HG03571 (cell line): Measurements from ENCODE around the gene MATN1.
A peak's percentile ranks its signal among the peaks of the same experiment; 100 is the strongest.

Experiments used
- ATAC-seq: cut with Tn5 transposase; IDR thresholded peaks from one replicate; pipeline ENCODE4 v1.9.1; 2021; ENCODE audit not compliant: unreplicated experiment

The MATN1 gene

DNA sequence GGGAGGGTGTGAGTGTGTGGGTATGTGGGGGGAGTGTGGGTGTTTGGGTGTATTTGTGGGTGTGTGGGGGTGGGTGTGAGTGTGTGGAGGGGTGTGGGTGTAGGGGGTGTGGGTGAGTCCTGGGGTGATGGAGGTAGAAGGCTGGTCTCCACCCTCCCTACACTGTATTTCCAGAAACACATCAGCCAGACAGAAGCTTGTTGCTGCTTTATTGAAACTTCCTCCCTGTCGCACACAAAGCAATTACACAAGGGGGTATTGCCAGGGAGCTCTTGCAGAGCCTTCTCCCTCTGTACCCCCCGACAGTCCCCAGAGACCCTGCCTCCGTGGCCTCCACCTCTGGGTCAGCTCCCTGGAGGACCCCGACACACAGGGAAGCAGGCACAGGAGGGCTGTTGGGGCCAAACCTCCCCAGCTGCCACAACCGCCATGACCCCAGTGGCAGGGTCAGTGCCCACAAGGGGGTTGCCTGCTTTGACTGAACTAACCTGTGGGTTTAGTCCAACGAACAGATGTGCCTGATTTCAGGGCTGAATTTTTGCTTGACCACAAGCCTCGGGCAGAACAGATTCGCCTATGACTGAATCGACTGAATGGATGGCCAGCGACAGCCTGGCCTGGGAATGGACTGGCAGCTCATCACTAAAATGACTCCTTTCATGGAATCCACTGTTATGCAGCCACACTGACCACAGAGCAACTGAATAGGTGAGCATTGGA, 9.1 kb upstream of the MATN1 start:
- ATAC-seq, result no peak

DNA sequence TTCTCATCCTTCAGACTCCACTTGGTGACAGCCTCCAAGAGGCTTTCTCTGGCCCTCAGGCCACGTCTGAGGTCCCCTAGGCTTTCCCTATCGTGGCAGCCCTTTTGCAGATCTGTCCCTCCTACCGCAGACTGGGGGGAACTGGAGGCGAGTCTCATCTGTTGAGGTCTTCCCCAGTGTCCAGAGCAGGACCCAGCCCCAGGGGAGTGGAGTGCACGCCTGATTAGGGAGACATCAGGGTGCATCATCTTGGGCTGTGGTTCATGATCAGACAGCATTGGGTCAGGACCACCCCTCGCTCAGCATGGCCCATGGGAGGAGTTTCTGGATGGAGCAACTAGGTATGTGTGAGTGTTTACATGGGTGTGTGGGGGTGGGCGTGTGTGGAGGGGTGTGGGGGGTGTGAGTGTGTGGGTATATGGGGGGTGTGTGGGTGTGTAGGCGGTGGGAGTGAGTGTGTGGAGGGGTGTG, 8.5 kb upstream of the MATN1 start:
- ATAC-seq, result no peak

DNA sequence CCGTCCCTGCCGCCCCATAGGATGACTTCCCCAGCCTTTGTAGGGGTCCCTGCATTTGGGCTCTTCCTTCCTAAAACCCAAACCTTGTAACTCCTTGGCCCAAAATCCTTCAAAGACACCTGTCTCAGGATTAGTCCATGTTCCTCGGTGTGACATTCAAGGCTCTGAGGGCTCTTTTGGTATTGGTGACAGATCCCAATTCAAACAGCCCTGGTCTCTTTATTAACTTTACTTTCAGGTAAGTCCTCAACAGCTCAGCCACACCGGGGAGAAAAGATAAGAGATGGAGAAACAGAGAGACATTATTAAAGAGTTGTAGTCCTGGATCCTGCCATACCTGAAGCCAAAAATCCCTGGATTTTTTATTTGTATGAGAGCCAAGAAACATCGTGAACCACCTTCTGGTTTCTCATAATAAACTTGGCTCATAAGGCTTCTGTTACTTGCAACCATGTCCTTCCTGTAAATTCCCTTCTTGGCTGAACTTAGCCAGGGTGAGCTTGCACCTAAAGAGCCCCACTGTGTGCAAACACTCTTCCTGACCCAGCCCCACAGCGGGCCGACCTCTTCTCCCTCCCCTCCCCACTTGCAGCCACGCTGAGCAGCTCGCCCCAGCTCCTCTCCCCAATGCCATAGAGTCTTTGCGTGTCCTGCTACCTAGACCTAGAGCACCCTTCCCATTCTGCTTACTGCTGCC, 7.9 kb upstream of the MATN1 start:
- ATAC-seq, result no peak

DNA sequence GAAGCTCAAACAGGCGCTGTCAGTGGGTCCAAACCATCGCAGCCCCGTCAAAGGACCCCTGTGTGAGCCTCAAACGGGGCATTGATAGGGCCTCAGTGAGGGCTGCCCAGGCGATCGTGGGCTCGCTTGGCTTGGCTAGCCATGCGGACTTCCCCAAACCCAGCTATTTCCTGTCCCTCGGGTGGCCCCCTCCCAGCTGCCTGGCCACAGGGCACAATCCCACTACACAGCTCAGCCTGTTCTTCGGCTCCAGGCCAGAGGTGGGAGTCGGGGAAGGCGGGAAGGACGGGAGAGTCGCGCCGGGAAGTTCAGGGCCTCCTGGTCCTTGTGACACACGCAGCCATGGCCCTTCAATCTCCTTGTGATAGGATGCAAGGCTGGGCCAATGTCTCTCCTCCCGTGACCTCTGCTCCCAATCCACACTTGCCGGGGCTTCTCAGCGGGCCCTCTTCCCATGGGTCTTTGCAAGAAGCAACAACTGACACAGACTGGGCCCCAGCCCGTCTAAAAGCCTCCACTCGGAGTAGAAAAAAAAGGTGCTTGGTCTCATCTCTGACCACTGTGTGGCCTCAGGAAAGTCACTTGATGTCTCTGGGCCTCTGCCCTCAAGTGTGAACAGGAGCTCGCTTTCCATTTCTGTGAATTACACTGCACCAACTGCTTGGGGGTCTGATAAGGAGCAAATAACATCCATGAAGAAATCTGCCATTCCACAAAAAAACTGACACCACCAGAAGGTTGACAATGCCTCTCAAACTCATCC, 7.1 kb upstream of the MATN1 start:
- peak; percentile 37 for ATAC-seq

DNA sequence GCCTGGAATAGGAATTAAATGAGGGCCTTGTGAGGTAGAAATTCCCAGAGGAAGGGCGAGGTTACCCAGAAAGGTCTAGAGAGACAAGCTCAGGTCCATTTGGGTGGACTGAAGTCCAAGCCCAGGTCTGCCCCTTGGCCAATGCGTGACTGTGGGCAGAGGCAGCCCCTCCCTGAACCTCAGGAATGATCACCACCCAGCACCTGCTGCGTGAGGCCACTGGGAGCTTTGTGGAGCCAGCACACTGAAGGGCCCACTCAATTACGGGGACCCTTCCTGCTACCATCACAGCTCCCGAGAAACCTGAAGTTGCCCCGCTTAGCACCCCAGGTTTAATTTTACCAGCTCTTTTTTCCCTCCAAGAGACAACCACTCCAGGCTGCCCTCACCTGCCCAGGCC, 6.5 kb upstream of the MATN1 start:
- no peak for ATAC-seq

GRCh38 chr1:30728832-30729638, 5.7 kb upstream of the MATN1 start:
- no peak for ATAC-seq

- no peak for ATAC-seq
These were observed 5.0 kb upstream of the MATN1 start for GRCh38 chr1:30728340-30728739.

- no peak for ATAC-seq
These were observed 4.4 kb upstream of the MATN1 start for GRCh38 chr1:30727824-30728223.

GRCh38 chr1:30726773-30727684, 3.6 kb upstream of the MATN1 start:
- ATAC-seq, result no peak

DNA sequence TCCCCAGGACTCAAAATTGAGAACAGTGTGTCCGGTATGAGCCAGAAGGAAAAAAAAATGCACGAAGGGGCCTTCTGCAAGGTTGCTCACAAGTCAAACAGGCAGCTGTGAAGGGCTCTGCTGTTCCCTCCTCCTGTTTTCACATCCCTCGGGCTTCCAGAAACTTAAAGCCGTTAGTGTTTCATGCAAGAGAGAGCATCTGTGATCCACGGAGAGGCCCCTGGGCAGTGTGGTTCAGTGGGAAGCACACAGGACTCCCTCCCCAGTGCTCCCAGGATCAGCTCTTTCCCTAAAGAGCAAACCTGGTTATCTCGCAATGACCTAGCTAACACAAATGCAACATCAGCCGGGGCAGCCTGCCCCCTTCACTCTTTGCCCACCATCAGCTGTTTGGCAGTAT, 2.9 kb upstream of the MATN1 start:
- ATAC-seq, result no peak

GRCh38 chr1:30725450-30726095, 2.2 kb upstream of the MATN1 start:
- ATAC-seq, result no peak

DNA sequence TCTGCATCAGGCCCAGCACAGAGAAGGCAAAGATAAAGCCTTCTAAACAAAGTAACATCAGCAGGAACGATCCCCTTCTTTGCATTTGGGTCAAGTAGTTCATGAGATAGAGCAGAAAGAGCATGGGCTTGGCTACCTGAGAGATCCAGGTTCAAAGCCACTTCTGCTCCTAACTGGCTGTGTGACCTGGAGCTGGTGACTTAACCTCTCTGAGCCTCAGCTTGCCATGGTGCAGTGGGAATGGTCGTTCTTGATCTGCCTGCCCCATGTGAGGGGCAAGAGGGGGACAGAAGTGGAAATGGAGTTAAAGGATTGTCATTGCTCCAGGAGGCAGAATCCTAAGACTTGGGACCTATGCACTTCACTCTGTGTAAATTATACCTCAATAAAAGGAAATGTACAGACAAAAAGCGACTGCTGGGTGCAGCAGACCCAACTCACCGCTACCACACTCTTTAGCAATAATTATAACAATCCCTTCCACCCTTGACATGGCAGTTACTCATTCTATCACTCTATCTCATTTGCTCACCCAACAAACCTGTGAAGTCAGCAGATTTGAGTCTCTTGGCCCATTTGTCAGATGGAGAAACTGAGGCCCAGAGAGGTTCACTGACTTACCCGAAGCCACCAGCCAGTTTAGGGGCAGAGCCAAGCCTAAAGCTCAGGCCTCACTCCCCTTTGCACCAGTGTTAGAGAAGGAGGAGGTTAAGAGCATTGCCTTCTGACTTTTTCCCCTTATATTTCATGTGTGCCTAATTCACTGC, 1.5 kb upstream of the MATN1 start:
- no peak for ATAC-seq

DNA sequence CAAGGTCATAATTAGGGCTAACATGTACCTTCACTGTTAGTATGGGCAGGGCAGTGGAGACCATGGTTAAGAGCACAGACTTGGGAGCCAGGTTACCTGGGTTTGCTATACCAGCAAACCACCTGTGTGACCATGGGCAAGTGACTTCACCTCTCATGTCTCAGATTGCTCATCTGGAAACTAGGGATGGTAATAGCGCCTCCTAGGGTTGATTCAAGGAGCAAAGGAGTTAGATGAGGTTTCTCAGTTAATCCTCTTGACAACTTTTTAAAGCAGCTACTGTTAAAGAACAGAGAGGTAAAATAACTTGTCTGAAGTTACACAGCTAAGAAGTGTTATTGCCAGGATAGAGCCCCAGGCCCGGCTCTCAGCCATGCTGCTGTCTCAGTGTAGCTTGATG, 790 bp upstream of the MATN1 start:
- ATAC-seq, result no peak

GRCh38 chr1:30721812-30722537, 1.4 kb downstream of the MATN1 start:
- ATAC-seq, result no peak

GRCh38 chr1:30721341-30721793, 2.0 kb downstream of the MATN1 start:
- ATAC-seq, result no peak

DNA sequence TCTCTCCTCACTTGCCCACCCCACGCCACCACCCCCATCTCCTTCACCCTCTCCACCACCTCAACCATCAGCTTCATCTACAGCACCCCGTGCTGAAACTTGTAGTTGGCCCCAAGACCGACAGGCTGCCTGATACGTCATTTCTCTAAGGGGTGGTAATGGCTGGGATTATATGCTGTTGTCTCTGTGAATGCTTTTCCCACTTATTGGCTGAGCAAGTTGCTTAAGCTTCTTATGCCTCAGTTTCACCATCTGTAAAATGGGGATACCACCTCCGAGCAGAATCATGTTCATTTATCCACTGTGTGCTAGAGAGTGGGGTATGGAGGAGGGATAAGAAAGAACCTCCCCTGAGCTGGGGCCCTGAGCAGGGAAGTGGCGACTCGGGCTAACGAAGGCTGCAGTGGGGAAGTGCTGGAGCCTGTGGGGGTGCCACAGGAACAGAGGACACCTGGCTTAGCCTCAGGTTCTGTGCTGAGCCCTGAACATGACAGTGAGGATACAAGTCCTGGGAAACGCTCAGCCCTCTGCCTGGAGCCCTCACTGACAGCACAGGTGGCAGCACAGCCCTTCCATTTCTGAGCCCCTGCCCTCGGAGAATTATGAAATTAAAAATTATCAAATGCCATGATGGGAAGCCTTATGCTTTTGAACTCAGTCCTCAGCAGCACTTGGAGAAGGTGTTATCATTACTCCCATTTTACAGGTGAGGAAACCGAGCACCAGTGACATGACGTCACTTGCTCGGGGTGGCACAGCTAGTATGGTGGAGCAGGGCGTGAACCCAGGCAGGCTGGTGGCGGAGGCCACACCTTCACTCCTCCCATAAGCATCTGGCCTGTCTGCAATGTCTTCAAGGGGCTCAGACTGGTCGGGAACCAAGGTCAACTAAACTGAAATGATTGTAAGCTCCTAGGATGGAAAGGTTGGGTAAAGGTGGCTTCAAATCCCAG, 2.8 kb downstream of the MATN1 start:
- ATAC-seq, result no peak
